ENCODE data around the gene SAMHD1. TPM values are rescaled to one million over a fixed set of nuclear protein-coding genes. Genes with fewer than 3 reads are reported as not detected.

SAMHD1 gene
- total RNA-seq, 4 donors from 2014 or later = 373 to 639 (median 471) TPM

GRCh38 chr20:36873498-36874189, 77.9 kb downstream of the SAMHD1 start:
- Histone ChIP-seq H3K27me3 (no peaks in the 10 kb centered on the region), H3K36me3 (no peaks in the 10 kb centered on the region), H3K4me3 (no peak overlapping the region), H3K27ac (replicated peaks in 1 of 4) (no peak overlapping the region), H3K4me1 (peaks cover 0 to 5% (median 0%) of the 10 kb centered on the region in 4 donors), H3K9me3 (no peaks in the 10 kb centered on the region)
- 80% methylated on average over 13 of the region's 13 CpGs for WGBS
- DNase-seq (ENCODE audit: extremely low spot score) = no peak
- TF ChIP-seq, protein P1, sequence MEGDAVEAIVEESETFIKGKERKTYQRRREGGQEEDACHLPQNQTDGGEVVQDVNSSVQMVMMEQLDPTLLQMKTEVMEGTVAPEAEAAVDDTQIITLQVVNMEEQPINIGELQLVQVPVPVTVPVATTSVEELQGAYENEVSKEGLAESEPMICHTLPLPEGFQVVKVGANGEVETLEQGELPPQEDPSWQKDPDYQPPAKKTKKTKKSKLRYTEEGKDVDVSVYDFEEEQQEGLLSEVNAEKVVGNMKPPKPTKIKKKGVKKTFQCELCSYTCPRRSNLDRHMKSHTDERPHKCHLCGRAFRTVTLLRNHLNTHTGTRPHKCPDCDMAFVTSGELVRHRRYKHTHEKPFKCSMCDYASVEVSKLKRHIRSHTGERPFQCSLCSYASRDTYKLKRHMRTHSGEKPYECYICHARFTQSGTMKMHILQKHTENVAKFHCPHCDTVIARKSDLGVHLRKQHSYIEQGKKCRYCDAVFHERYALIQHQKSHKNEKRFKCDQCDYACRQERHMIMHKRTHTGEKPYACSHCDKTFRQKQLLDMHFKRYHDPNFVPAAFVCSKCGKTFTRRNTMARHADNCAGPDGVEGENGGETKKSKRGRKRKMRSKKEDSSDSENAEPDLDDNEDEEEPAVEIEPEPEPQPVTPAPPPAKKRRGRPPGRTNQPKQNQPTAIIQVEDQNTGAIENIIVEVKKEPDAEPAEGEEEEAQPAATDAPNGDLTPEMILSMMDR (IDR thresholded peaks at IDR 0.05) = no peak
- TF ChIP-seq EP300 (IDR thresholded peaks at IDR 0.05) (no peak), POLR2AphosphoS5 (IDR thresholded peaks at IDR 0.05) (no peak), POLR2A (IDR thresholded peaks at IDR 0.05; ENCODE audit: low read depth) (no peak)
- intact Hi-C loops (cut with DNase I) = no loop called here

DNA sequence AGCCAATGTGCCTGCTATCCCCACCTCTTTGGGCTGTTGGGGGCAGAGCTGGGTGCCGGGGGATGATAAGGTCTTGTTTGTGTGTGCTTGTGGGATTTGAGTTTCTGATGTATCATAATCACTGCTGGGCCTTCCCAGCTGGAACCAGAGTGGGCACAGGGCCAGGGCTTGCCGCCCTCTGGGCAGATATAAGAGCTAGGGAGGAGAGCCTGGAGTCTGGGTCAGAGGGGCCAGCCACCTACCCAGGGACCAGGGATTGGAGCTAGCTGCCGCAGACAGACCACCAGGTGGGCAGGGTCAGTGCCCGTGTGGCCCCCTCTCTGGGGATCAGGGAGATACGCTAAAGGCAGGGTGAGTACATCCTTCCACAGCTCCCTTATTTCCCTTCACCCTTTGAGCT, 78.7 kb downstream of the SAMHD1 start:
- DNase-seq (ENCODE audit: extremely low spot score) = no peak
- Histone ChIP-seq H3K9me3 (no peaks in the 10 kb centered on the region), H3K4me3 (no peak overlapping the region), H3K36me3 (no peaks in the 10 kb centered on the region), H3K27ac (replicated peaks in 1 of 4) (no peak overlapping the region), H3K4me1 (peaks cover 0 to 5% (median 0%) of the 10 kb centered on the region in 4 donors), H3K27me3 (no peaks in the 10 kb centered on the region)
- intact Hi-C loops (cut with DNase I) = no loop called here
- TF ChIP-seq, protein P1 (IDR thresholded peaks at IDR 0.05) = no peak
- TF ChIP-seq POLR2A (IDR thresholded peaks at IDR 0.05; ENCODE audit: low read depth) (no peak), EP300 (IDR thresholded peaks at IDR 0.05) (no peak), POLR2AphosphoS5 (IDR thresholded peaks at IDR 0.05) (no peak)
- 45% methylated on average over 2 of the region's 5 CpGs for WGBS

DNA sequence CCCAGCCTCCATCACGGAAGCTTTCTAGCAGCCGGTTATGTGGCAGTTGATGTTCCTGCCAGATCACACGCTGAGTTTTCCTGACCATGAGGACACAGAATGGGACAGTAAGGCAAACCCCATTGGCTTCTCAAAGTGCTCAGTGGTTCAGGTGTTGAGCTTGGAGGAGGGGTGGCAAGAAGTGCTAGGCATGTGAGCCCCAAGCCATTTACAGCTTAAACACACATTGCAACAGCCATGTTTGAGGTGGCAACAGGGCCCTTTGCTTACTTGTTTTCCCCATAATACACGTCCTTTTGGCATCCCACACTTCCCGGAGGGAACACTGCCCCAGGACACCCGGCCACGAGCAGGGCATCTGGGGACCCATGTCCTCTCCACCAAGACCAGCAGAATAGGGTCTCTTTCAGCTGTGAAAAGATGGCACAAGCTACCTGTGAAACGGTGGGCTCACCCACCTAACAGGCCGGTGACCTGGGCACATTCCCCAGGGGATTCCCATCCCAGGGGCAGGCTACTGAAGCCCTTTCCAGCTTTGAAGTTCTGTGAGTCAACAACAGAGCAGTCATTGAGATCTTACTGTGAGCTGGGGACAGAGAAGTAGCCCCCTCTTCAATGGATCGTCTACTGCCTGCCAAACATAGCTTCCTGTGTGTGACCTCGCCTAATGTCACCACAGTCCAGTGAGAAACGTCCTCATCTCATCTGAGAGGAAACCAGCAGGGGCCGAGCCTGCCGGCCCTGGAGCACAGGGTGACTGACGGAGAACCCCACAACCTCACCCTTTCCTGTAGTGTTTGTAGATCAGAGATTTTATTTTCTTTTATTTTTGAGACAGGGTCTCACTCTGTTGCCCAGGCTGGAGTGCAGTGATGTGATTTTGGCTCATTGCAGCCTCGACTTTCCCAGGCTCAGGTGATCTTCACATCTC, 79.6 kb downstream of the SAMHD1 start:
- no peak overlapping the region for H3K27ac ChIP-seq (replicated peaks in 1 of 4)
- no peaks in the 10 kb centered on the region for H3K36me3 ChIP-seq
- no peak for DNase-seq (ENCODE audit: extremely low spot score)
- H3K4me3 ChIP-seq = no peak overlapping the region
- WGBS = 72% methylated on average over 16 of the region's 16 CpGs
- H3K9me3 ChIP-seq = no peaks in the 10 kb centered on the region
- no peaks in the 10 kb centered on the region for H3K27me3 ChIP-seq
- peaks cover 0 to 7% (median 2%) of the 10 kb centered on the region in 4 donors for H3K4me1 ChIP-seq
- TF ChIP-seq POLR2A (IDR thresholded peaks at IDR 0.05; ENCODE audit: low read depth) (no peak), POLR2AphosphoS5 (IDR thresholded peaks at IDR 0.05) (no peak), EP300 (IDR thresholded peaks at IDR 0.05) (no peak)
- TF ChIP-seq, protein P1 (IDR thresholded peaks at IDR 0.05) = no peak
- intact Hi-C loops (cut with DNase I) = no loop called here

DNA sequence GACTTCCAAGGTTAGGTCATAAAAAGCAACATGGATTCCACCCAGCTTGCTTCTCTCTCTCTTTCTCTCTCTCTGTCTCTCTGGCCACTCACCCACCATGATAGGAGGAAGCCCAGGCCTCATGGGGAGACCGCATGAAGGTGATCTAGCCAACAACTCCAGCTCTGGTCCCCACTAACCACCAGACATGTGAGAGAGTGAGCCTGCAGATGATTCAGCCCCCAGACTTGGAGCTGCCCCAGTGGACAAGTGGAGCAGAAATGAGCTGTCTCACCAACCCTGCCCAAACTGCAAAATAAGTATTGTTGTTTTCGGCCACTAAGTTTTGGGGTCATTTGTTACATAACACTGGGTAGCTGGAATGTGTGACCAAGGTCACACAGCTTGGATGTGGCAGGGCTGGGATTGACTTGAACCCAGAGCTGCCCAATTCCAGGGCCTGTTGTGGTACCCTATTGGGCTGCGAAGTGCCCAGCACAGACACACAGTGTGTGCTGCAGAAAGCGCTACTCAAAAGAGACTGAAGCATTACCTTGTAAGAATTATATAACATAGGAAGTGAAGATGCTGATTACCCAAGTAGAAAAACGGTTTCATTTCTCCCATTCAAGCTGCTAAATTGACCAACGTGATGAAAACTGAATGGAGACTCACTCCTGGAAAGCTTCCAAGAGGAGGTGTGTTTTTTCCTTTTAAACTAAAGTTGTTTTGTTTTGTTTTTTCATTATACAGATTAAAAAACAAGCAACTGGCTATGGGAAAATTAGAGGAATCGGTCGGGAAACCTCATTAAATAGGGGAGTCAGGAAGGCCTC, 84.6 kb downstream of the SAMHD1 start:
- Histone ChIP-seq H3K36me3 (no peaks in the 10 kb centered on the region), H3K4me1 (peaks cover 5 to 26% (median 22%) of the 10 kb centered on the region in 4 donors), H3K4me3 (no peak overlapping the region), H3K27ac (replicated peaks in 1 of 4) (peak overlapping the region in 2 of 4 donors; percentile 39 to 89), H3K9me3 (no peaks in the 10 kb centered on the region), H3K27me3 (no peaks in the 10 kb centered on the region)
- TF ChIP-seq, protein P1 (IDR thresholded peaks at IDR 0.05) = no peak
- TF ChIP-seq POLR2A (IDR thresholded peaks at IDR 0.05; ENCODE audit: low read depth) = no peak
- no peak for TF ChIP-seq EP300 (IDR thresholded peaks at IDR 0.05)
- TF ChIP-seq POLR2AphosphoS5 (IDR thresholded peaks at IDR 0.05) = no peak
- WGBS = 72% methylated on average over 8 of the region's 8 CpGs
- intact Hi-C loops (cut with DNase I) = loop anchor here (10.0 kb wide), 3 partner anchors 92 to 262 kb away; partner anchors contain the start of genes DSN1, NDRG3 and RAB5IF
- no peak for DNase-seq (ENCODE audit: extremely low spot score)

Measured in esophagus muscularis mucosa (tissue), 4 donors.